ENCODE results near the gene CDO1.

Gene CDO1

DNA sequence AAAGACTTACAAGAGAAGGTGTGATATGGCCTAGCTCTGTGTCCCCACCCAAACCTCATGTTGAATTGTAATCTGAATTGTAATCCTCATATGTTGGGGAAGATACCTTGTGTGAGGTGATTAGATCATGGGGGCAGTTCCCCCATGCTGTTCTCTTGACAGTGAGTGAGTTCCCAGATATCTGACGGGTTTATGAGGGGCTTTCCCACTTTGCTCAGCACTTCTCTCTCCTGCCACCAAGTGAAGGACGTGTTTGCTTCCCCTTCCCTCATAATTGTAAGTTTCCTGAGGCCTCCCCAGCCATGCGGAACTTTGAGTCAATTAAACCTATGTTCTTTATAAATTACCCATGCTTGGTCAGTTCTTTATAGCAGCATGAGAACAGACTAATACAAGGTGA, 49.0 kb downstream of the CDO1 start:
- Histone ChIP-seq H3K4me3 (replicated peaks; ENCODE audit: insufficient read depth, low read length) (no peak overlapping the region), H3K27me3 (ENCODE audit: insufficient read depth, poor library complexity, severe bottlenecking) (no peaks in the 10 kb centered on the region), H3K27ac (replicated peaks) (no peak overlapping the region)
- no peak for DNase-seq (ENCODE audit: low read depth in 1 of 2, low spot score in 1 of 2)
- TF ChIP-seq POLR2AphosphoS5 (IDR thresholded peaks at IDR 0.05; ENCODE audit: low read depth): no peak
- no peak for TF ChIP-seq GABPA (IDR thresholded peaks at IDR 0.05; ENCODE audit: low read depth)
- TF ChIP-seq, protein P1, sequence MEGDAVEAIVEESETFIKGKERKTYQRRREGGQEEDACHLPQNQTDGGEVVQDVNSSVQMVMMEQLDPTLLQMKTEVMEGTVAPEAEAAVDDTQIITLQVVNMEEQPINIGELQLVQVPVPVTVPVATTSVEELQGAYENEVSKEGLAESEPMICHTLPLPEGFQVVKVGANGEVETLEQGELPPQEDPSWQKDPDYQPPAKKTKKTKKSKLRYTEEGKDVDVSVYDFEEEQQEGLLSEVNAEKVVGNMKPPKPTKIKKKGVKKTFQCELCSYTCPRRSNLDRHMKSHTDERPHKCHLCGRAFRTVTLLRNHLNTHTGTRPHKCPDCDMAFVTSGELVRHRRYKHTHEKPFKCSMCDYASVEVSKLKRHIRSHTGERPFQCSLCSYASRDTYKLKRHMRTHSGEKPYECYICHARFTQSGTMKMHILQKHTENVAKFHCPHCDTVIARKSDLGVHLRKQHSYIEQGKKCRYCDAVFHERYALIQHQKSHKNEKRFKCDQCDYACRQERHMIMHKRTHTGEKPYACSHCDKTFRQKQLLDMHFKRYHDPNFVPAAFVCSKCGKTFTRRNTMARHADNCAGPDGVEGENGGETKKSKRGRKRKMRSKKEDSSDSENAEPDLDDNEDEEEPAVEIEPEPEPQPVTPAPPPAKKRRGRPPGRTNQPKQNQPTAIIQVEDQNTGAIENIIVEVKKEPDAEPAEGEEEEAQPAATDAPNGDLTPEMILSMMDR (IDR thresholded peaks at IDR 0.05; ENCODE audit: insufficient read depth, low read length): no peak
- TF ChIP-seq, protein P2, sequence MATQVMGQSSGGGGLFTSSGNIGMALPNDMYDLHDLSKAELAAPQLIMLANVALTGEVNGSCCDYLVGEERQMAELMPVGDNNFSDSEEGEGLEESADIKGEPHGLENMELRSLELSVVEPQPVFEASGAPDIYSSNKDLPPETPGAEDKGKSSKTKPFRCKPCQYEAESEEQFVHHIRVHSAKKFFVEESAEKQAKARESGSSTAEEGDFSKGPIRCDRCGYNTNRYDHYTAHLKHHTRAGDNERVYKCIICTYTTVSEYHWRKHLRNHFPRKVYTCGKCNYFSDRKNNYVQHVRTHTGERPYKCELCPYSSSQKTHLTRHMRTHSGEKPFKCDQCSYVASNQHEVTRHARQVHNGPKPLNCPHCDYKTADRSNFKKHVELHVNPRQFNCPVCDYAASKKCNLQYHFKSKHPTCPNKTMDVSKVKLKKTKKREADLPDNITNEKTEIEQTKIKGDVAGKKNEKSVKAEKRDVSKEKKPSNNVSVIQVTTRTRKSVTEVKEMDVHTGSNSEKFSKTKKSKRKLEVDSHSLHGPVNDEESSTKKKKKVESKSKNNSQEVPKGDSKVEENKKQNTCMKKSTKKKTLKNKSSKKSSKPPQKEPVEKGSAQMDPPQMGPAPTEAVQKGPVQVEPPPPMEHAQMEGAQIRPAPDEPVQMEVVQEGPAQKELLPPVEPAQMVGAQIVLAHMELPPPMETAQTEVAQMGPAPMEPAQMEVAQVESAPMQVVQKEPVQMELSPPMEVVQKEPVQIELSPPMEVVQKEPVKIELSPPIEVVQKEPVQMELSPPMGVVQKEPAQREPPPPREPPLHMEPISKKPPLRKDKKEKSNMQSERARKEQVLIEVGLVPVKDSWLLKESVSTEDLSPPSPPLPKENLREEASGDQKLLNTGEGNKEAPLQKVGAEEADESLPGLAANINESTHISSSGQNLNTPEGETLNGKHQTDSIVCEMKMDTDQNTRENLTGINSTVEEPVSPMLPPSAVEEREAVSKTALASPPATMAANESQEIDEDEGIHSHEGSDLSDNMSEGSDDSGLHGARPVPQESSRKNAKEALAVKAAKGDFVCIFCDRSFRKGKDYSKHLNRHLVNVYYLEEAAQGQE (IDR thresholded peaks at IDR 0.05; ENCODE audit: insufficient replicate concordance, low read depth): no peak
- TF ChIP-seq SPI1 (IDR thresholded peaks at IDR 0.05; ENCODE audit: borderline replicate concordance, low read depth): no peak

DNA sequence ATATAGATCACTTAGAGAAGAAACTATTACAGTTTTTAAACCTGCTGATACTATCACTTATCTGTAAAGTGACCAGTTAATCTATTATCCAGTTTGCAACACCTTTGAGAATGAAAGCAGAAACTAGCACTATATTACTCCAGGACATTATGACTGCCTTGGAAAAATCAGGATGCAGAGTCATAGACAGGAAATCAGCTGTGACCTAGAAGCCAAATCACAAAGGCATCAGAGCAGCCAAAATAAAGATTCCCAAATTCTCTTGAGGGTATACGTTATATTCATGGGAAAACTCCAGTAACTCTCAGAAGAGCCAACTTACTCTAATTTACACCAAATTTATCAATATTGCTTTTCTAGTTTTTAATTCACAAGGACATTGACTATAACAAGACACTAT, 49.9 kb downstream of the CDO1 start:
- no peak for DNase-seq (ENCODE audit: low read depth in 1 of 2, low spot score in 1 of 2)
- H3K27ac ChIP-seq (replicated peaks): no peak overlapping the region
- TF ChIP-seq GABPA (IDR thresholded peaks at IDR 0.05; ENCODE audit: low read depth): no peak
- no peak for TF ChIP-seq SPI1 (IDR thresholded peaks at IDR 0.05; ENCODE audit: borderline replicate concordance, low read depth)
- TF ChIP-seq, protein P1 (IDR thresholded peaks at IDR 0.05; ENCODE audit: insufficient read depth, low read length): no peak
- TF ChIP-seq POLR2AphosphoS5 (IDR thresholded peaks at IDR 0.05; ENCODE audit: low read depth): no peak
- TF ChIP-seq, protein P2 (IDR thresholded peaks at IDR 0.05; ENCODE audit: insufficient replicate concordance, low read depth): no peak
- no peak overlapping the region for H3K4me3 ChIP-seq (replicated peaks; ENCODE audit: insufficient read depth, low read length)
- no peaks in the 10 kb centered on the region for H3K27me3 ChIP-seq (ENCODE audit: insufficient read depth, poor library complexity, severe bottlenecking)

DNA sequence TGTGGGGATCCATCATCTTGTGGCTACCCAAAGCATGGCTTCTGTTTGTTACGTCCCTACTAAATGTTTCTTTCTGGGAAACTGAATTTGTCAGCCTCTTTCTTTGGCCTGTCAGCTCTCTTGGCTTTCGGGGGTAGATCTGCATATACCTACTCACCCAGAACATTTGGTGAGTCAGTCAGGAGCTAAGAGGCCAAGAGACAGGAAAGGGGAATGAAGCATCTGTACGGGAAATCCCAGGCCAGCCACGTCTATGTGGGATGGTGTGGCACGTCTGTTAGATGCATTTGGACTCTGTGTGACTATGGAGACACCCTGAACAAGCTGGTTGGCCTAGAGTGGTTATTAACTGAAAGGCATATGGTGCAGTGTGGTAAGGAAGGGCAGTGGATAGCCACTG, 58.1 kb downstream of the CDO1 start:
- no peak for DNase-seq (ENCODE audit: low read depth in 1 of 2, low spot score in 1 of 2)
- H3K27me3 ChIP-seq (ENCODE audit: insufficient read depth, poor library complexity, severe bottlenecking): no peaks in the 10 kb centered on the region
- no peak overlapping the region for H3K4me3 ChIP-seq (replicated peaks; ENCODE audit: insufficient read depth, low read length)
- no peak overlapping the region for H3K27ac ChIP-seq (replicated peaks)
- TF ChIP-seq SPI1 (IDR thresholded peaks at IDR 0.05; ENCODE audit: borderline replicate concordance, low read depth): no peak
- no peak for TF ChIP-seq GABPA (IDR thresholded peaks at IDR 0.05; ENCODE audit: low read depth)
- TF ChIP-seq POLR2AphosphoS5 (IDR thresholded peaks at IDR 0.05; ENCODE audit: low read depth): no peak
- TF ChIP-seq, protein P1 (IDR thresholded peaks at IDR 0.05; ENCODE audit: insufficient read depth, low read length): no peak
- TF ChIP-seq, protein P2 (IDR thresholded peaks at IDR 0.05; ENCODE audit: insufficient replicate concordance, low read depth): no peak

Measured in HL-60 (cell line).